Right kidney (tissue), 1 donor: ENCODE results near the gene PPP1CC.
"Not testable (repeated sequence)": the region's sequence is repeated elsewhere in the genome, so short reads cannot be mapped to it uniquely, and the experiment has no call there.

Source experiments
- DNase-seq: peaks from one replicate; pipeline ENCODE4 v3.0.0-alpha.2; 2016

The PPP1CC gene

GRCh38 chr12:110726708-110727369 is 15.9 kb downstream of the PPP1CC start:
- DNase-seq = no peak

DNA sequence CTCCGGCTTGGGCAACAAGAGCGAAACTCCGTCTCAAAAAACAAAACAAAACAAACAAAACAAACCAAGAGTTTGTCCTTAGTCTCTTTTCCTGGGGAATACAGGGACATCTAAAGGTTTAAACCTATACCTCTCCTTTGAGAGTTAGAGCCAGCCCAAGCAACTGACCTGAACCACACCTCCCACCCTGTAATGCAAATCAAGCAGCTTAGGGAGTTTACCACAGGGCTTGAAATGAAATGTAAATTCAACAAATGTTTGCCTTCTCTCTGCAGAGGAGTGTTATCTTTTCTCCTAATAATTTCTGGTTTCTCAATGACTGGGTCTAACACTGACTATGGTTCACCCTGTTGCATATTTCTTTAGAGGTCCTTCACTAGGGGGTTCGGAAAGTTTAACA is 16.7 kb downstream of the PPP1CC start:
- no peak for DNase-seq

GRCh38 chr12:110725267-110725666 is 17.4 kb downstream of the PPP1CC start:
- no peak for DNase-seq

GRCh38 chr12:110722892-110723291 is 19.8 kb downstream of the PPP1CC start:
- DNase-seq = not testable (repeated sequence)

DNA sequence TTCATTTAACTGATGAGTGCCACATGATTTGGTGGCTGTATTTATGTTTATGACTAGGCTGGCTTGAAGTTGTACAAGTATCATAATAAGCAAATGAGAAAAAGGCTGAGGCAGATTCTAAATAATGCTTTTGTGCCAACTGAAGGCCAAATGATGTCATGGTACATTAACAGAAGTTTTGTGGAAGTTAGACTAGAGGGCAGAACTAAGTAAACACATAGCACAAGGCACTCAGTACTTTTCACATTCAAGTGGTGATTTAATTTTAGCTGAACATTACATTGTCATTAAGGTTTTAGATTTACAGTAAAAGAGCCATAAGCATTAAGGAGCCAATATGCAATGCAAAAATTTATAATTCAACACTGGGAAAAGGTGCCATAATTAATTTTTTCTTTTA is 21.1 kb downstream of the PPP1CC start:
- DNase-seq = no peak

DNA sequence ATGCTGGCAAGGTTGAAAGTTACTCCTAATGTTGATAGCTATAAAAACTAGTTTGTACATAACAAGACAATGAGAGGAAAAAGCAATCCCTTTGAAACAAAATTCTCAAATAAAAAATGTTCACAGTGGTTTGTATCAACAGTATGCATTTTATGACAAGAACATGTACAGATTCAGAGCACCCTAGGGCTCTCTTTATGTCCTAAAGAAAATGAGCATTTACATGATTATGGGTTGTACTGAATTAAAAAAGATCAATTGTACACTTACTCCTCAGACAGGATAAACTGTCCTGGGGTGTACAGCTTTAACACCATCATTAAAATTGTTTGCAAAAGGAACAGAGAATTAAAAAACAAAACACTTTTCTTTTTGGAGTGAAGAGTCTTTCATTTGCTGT is 22.2 kb downstream of the PPP1CC start:
- no peak for DNase-seq

DNA sequence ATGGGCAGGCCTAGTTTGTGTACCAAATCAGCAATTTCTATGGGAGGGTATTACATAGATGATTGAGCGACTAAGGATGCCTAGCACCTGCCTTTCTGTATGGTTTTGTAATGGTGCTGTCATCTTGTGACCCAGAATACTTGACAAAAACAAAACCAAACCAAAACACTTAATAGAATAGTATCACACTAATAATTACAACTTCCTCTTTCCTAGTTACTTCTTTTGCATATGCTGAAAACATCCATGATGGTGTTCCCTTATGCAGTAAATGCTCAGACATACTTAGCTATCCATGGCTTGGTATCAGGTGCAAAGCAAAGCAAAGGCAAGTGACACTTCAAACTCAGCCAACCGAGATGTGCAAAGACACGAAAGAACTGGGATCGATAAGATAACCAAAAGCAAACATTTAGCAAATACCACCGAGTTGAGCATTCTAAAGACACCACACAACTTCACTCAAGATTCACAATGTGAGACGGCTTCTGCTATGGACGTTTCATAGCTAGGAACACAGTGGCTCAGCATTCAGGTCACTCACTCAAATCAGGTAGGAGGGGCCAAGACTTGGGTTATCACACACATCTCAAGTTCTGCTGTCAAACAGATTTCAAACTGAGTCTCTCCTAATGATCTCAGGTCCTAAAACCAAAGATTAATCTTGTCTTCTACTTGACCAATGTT is 24.3 kb downstream of the PPP1CC start:
- DNase-seq = no peak

GRCh38 chr12:110717037-110717436 is 25.7 kb downstream of the PPP1CC start:
- DNase-seq = no peak

GRCh38 chr12:110708917-110709316 is 33.8 kb downstream of the PPP1CC start:
- no peak for DNase-seq

DNA sequence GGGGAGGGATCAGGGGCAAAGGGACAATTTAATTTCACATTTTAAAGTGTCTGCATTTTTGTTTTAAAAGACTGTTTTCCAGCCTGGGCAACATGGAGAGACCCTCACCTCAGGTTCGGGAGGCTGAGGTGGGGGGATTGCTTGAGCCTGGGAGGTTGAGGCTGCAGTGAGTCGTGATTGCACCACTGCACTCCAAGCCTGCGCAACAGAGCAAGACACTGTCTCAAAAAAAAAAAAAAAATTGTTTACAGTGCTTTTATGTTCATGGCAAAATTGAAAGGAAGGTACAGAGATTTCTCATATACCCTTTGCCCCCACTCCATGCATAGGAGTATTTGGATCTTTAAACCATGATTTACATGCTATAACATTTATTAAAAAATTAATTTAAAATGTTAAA is 37.4 kb downstream of the PPP1CC start:
- no peak for DNase-seq

DNA sequence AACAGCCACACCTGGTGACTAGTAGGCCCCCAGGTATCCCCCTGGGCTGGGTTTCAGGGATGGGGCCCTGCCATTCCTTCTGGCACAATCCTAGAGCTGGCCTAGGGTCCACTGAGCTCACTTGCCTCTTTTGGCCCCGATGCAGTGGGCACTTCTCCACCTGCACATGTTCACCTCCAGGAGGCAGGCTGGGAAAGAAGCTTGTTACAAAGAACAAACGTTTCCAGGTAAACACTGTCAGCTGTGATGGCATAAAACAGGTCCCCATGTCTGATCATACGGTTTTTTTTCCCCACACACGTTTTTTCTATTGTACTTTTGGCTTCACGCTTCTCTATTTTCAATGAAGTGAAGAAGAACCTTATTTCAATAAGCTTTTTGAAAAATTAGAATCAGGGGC is 37.9 kb downstream of the PPP1CC start:
- no peak for DNase-seq

DNA sequence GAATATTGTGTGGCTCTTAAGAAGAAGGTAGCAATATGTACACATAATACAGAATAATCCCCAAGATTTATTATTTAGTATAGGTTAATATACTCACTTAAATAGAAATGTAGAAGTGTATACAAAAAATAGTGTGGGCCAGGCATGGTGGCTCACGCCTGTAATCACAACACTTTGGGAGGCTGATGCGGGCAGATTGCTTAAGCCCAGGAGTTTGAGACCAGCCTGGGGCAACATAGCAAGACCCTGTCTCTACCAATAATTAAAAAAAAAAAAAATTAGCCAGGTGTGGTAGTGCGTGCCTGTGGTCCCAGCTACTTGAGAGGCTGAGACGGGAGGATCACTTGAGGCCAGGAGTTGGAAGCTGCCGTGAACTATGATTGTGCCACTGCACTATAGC is 38.5 kb downstream of the PPP1CC start:
- no peak for DNase-seq

DNA sequence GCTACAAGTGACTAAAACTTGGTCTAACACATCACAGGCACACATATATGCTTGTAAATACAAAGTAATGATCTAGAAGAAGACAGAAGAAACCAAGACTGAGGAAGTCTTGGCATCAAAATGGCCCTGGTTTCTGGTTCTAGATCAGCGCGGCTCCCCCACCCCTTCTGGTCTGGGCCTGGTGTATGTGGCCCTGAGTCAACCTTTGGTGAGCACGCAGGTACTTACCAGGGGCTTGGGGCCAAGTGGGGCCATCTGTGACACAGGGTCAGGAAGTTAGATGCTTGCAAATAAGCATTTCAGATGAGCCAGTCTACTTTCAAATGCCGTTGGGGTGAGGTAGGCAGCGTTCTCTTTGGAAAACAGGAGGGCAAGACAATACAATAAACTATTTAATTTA is 40.6 kb downstream of the PPP1CC start:
- no peak for DNase-seq

DNA sequence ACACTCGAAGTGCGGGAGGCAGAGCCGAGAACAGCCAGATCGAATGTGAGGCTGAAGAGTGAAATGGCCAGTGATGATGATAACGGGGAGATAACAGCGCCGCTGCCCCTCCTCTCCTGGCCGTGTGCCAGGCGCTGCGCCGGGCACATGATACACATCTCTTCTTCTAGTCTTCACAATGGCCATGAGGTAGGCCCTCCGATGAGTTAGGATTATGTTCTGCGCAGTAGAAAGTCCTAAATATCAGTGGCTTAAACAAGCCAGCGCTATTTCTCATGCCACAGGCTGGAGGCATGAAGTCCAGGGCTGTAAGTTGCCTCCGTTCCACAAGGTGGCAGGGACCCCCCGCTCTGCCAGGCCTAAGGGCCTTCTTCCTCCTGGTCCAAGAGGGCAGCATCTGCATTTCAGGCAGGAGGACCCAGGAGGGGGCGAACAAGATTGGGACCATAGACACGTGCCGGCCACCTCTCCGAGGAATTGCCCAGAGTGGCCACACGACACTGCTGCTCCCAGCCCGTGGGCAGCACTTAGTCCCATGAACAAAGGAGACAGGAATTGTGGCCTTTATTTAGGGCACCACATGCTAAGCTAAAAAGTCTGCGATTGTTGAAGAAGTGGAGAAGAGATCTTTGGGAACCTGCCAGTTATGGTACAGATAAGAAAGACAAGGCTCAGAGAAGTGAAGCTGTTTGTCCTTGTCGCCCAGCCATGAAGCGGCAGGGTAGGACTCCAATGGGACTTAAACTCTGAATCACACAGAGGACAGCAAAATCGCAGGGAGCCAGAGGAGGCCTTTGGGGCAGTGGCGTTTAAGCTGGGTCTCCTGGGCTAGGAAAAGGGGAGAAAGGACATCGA is 42.9 kb downstream of the PPP1CC start:
- DNase-seq = no peak

DNA sequence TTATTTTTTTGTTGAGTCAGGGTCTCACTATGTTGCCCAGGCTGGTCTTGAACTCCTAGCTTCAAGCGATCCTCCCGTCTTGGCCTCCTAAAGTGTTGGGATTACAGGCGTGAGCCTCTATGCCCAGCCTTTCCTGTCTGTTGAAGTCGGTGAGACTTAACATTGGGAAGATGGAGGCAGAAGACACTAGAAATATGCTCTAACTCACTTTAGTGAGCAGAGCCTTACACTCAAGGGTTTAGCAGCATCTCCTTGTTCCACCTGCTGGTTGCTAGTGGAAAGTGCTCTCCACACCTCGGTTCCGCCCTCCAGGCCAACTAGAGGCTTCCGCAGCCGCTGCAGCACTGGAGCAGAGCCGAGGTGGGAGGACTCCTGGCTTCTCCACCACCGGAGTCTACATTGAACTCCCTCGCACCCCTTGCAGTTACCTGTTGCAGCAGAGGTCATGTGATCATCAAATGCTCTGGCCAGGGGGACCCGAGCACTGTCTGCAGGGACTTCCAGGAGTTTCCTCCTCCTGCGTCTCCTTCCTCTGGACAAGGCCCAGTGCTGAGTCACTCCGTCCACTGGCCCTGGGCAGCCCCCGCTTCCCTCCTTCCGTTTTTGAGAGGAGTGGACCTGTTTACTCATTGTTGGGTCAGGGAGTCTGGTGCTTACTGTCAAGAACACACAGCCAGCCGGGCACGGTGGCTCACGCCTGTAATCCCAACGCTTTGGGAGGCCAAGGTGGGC is 44.4 kb downstream of the PPP1CC start:
- peak; percentile 38 for DNase-seq

DNA sequence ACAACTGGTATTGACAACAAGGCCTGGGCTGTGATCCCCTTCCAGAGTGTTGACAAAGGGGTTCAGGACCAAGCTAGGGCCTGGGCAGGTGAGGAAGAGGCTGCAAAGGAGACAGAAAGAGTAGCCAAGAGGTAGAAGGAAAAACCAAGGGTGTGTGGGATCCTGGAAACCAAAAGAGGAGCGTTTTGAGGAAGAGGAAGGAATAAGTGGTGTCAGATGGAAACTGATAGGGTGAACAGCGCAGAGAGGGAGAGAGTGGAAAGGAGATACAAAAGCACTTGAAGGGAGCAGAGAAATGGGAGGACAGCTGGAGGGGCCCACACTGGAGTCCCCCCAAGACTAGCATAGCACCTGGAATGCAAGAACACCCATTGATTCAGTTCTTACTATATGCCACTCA is 45.5 kb downstream of the PPP1CC start:
- no peak for DNase-seq

- no peak for DNase-seq
Measured at GRCh38 chr12:110696283-110696682, 46.4 kb downstream of the PPP1CC start.

DNA sequence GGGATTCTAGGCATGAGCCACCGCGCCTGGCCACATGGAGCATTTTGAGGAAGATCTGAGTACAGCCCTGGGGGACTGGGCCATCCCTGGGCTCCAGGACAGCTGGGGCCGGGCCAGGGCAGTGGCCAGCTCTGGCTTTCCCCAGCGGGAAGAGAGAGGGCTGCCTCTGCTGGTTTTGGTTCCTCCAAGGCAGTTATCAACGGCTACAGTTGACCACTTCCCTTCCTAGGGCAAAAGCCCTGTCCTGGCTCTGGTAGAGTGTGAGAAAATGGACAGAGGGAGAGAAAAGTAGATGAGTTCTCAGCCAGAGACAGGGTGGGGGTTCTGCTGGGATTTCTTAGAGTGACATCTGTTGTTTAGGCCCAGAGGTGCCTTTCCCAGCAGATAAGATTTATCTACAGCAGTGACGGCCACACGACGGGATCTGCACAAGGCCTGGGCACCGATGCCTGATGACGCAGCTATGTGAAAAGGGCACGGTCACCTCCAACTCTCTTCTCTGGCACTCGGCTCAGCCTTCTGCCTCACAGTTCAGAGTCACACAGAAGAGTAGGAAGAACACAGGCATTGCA is 48.3 kb downstream of the PPP1CC start:
- no peak for DNase-seq

DNA sequence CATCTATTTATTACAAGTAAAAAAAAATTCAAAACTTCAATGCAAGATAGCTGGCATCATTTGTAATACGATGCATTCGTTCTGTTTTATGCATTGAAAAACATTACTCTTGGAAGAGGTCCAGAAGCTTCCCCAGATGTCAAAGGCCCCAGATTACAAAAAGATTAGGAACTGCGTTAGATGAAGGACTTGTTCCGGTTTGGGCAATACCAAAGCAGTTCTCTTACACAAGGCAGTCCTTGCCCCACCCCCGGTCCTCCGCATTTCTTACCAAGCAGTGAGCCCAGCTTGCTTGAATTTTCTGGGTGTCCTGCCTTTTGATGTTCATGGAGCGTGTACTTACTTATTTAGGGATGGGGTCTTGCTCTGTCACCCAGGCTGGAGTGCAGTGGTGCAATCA is 49.0 kb downstream of the PPP1CC start:
- DNase-seq = no peak

DNA sequence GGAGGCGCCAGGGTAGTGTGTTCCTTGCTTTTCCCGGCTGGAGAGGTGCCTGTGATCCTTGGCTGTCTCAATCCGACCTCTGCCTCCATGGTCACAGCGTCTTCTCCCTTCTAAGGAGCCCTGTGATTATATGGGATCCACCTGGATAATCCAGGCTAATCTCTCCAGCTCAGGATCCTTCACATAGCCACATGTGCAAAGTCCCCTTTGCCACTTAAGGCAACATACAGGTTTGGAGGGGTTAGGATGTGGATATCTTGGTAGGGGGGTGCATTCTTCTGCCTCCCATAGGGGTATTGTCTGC is 52.6 kb downstream of the PPP1CC start:
- no peak for DNase-seq

DNA sequence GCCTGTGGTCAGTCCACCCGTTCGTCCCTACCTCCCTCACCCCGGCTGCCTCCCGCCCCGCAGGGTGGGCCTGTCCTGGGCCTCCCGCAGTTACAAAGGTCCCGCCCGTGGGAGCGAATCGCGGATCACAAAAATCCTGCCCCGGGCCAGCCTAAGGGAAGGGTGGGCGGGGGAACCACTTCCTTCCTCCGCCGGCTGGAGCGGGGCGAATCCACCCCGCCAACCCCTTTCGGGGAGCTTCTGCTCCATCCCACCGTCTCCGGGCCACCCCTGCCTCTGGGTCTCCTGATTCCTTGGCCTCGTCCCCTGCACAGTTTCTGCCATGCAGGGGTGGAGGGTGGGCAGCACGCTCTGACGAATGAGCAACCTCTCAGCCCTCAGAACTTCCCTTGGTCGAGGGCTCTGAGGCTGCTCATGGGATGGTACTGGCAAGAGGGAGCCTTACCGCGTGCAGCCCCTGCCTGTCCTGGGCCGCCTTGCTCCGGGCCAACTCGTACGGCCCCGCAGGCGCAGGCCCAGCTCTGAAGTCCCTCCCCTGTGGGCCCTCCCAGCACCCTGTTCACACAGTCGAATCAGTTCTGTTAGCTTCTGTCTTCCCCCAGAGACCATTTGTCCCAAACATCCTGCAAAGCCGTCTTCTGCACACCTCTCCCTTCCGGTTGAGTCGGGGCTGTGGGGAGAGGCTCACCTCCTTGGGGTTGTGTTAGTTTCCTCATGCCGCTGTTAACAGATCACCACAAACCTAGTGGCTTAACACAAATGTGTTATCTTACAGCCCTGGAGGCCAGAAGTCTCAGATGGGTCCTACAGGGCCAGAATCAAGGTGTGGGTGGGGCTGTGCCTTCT is 53.2 kb downstream of the PPP1CC start:
- DNase-seq = peak; percentile 84
